ENCODE results near the gene NMS.

DNA sequence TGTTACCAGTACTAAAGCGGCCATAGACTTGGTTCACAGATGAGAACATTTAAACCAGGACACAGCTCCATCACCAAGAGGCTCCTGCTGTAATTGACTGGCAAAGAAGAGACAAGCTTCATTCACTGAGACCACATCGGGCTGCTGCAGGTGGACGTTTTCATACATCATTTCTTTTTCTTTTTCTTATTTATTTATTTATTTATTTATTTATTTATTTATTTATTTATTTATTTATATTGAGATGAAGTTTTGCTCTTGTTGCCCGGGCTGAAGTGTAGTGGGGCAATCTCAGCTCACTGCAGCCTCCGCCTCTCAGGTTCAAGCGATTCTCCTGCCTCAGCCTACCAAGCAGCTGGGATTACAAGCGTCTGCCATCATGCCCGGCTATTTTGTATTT, 58.9 kb downstream of the NMS start:
- TF ChIP-seq, protein P1, sequence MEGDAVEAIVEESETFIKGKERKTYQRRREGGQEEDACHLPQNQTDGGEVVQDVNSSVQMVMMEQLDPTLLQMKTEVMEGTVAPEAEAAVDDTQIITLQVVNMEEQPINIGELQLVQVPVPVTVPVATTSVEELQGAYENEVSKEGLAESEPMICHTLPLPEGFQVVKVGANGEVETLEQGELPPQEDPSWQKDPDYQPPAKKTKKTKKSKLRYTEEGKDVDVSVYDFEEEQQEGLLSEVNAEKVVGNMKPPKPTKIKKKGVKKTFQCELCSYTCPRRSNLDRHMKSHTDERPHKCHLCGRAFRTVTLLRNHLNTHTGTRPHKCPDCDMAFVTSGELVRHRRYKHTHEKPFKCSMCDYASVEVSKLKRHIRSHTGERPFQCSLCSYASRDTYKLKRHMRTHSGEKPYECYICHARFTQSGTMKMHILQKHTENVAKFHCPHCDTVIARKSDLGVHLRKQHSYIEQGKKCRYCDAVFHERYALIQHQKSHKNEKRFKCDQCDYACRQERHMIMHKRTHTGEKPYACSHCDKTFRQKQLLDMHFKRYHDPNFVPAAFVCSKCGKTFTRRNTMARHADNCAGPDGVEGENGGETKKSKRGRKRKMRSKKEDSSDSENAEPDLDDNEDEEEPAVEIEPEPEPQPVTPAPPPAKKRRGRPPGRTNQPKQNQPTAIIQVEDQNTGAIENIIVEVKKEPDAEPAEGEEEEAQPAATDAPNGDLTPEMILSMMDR (IDR thresholded peaks at IDR 0.05 in 8 of 11, conservative IDR thresholded peaks at IDR 0.05 in 3 of 11), result no peak
- no peak for TF ChIP-seq POLR2AphosphoS5 (IDR thresholded peaks at IDR 0.05)

All from spleen (tissue), 7 donors.